GM18870 (cell line): Measurements from ENCODE around the gene ACACB.

Experiments used
- ATAC-seq: cut with Tn5 transposase; IDR thresholded peaks from one replicate; pipeline ENCODE4 v1.9.1; 2021; ENCODE audit warnings: moderate library complexity; ENCODE audit not compliant: unreplicated experiment

The ACACB gene

DNA sequence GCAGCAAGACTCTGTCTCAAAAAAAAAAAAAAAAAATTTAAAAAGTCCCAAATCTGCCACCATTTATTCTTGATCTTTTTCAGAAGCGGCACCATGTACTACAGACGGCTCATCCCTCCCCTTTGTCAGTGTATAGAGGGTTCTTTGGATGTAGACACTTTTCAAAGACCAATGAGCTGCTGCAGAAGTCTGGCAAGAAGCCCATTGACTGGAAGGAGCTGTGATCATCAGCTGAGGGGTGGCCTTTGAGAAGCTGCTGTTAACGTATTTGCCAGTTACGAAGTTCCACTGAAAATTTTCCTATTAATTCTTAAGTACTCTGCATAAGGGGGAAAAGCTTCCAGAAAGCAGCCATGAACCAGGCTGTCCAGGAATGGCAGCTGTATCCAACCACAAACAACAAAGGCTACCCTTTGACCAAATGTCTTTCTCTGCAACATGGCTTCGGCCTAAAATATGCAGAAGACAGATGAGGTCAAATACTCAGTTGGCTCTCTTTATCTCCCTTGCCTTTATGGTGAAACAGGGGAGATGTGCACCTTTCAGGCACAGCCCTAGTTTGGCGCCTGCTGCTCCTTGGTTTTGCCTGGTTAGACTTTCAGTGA lies 6.5 kb upstream of the ACACB start:
- no peak for ATAC-seq

- no peak for ATAC-seq
Observed at GRCh38 chr12:109110988-109111495, 5.3 kb upstream of the ACACB start.

DNA sequence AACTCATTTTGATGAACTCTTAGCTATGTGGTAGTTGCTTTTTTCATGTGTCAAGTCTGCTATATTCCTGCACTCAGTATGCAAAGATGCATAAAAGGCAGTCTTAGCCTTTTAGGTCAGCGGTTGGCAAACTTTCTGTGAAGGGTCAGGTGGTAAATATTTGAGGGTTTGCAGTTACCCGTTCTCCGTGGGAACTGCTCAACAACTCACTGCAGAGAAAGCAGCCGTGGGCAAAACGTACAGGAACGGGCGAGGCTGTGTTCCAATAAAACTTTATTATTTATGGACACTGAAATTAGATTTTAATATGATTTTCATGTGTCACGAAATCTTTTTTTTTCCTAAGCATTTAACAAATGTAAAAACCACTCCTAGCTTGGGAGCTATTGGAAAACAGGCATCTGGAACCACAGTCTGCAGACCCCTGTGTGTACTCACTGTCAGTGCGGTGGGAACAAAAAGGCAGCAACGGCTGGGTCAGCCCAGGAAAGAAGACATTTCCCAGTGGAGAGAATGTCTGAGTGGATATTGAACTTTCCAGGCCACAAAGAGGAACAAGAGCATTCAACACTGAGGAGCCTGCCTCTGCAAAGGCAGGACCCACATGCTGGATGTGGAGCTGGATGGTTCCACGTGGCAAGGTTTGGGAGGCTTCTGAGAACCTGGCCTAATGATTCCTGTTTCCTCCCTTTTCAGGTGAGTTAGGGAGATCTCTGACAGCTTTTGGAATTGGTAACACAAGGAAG lies 3.5 kb upstream of the ACACB start:
- ATAC-seq: no peak

DNA sequence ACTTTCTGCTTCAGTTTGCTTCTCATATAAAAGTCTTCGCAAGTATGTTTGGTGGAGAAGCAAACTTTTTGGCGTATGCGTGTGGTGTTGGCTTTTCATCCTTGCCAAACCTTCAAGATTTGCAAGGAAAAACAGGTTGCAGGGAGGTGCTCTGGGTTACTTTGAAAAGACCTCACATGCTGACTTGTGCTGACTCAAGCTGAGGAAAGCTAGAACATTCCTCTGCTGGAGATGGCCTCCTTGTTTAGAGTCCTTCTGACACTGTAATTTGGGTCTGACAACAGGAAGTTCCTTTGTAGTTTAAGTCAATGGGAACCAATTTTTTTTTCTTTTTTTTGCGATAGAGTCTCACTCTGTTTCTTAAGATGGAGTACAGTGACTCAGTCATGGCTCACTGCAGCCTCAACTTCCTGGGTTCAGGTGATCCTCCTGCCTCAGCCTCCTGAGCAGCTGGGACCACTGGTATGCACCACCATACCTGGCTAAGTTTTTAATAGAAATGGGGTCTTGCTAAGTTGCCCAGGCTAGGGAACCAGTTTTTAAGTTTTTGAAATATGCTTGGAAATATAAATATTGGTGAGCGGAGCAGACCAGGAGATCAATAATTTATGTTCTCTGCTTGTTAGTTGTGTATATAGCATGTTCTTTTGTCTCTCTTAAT lies 2.6 kb upstream of the ACACB start:
- ATAC-seq: no peak

- no peak for ATAC-seq
Observed at GRCh38 chr12:109114644-109115043, 1.7 kb upstream of the ACACB start.

DNA sequence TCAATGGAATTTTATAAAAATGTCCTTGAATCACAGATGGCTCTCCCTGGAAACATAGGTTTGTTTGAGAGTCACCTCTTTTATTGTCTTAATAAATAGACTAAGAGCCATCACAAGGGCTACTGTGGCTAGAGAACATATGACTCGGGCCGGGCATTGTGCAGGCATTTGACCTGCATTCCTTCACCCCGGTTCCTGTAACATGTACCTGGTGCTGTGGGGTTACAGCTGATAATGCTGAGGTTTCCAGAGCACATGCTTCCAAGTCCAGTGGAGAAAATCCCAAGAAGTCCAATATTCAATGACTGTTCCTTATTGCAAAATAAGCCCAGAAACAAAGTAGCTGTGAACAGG lies 1.0 kb upstream of the ACACB start:
- ATAC-seq: no peak

DNA sequence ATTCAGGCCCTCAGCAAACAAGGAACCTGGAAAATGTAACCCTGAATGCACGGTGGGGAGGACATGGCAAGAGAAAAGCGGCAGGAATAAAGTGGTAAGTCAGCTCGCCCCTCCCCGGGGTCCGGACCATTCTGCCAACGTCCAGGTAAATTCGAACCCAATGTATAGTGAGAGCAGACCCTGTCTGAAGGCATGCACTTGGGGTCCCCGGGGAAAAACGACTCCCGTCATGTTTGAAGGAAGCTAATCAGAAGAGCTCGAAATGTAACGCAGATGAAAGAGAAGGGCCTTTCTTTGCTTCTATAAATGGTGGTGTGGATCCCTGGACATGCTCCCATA lies 193 bp downstream of the ACACB start:
- ATAC-seq: no peak

DNA sequence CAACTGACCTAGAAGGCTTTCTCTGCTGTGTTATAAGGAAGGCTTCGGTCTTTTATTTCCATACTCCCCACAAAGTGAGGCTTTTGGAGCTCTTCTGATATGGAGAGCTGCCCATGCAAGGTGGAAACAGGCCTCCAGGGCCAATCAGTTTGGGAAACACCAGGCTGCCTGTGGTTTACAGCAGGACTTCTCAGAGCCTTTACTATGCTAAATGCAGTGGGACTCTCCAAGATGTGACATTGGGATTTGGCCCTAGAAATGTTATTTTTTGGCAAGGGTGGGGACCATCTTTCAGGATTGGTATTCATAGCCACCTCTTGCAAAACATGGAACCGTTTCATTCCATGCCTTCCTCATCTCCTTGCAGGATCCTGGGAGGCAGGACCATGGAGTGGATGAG lies 3.7 kb downstream of the ACACB start:
- no peak for ATAC-seq

GRCh38 chr12:109120557-109120956 lies 4.2 kb downstream of the ACACB start:
- ATAC-seq: no peak

DNA sequence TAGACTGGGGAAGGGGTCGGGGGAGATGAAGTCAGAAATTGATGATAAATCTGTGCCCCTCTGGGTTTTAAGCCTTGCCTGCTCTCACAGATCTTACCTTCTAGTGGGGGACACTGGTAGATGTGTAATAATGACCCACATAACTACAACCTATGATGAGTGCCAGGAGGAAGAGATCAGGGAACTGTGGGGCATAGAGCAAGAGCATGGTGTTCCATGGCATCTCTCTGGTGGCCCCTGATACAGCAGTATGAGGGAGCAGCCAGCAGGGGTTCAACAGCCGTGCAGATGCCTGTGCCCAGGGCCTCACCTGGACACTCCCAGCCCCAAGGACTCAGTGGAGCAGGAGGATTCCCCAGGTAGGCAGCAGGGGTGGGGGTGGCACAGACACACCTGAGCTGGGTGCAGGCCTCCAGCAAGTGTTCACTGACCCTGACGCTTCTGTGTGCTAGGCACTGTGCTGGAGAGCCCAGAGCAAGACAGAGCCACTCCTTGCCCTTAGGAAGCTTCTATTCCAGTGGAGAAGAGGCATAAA lies 5.0 kb downstream of the ACACB start:
- ATAC-seq: no peak

GRCh38 chr12:109124878-109125648 lies 8.7 kb downstream of the ACACB start:
- ATAC-seq: no peak

- no peak for ATAC-seq
Observed at GRCh38 chr12:109125791-109126190, 9.4 kb downstream of the ACACB start.

GRCh38 chr12:109126784-109127183 lies 10.4 kb downstream of the ACACB start:
- no peak for ATAC-seq

DNA sequence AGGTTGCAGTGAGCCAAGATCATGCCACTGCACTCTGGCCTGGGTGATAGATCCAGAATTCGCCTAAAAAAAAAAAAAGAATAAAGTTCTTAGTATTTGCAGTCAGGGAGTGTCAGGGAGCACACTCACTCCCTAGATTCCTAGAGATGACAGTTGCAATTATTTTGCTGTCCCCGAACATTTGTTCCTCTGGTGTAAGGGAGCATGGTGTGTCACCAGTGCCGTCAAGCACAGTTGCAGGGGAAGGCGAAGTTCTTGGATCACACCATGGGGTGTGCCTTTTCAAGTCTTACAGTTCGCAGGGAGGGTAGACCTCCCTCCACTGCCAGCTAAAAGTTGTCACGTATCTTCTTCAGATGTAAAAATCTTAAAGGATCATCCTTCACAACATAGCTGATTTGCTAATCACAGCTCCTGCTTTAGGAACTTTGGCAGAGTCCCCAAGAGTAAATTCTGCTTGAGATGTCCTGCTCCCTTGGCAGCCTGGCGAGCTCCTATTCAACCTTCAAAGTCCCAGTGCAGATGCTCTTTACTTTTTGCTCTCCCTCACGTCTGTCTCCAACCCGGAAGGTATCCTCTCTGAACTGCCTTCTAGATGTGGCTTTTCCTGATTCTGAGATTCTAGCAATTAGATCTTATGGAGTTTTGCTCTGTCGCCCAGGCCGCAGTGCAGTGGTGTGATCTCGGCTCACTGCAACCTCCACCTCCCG lies 11.3 kb downstream of the ACACB start:
- ATAC-seq: no peak

GRCh38 chr12:109130297-109131153 lies 14.1 kb downstream of the ACACB start:
- ATAC-seq: no peak

- no peak for ATAC-seq
Observed at GRCh38 chr12:109131154-109132050, 15.0 kb downstream of the ACACB start.

GRCh38 chr12:109134186-109134917 lies 18.0 kb downstream of the ACACB start:
- ATAC-seq: no peak

DNA sequence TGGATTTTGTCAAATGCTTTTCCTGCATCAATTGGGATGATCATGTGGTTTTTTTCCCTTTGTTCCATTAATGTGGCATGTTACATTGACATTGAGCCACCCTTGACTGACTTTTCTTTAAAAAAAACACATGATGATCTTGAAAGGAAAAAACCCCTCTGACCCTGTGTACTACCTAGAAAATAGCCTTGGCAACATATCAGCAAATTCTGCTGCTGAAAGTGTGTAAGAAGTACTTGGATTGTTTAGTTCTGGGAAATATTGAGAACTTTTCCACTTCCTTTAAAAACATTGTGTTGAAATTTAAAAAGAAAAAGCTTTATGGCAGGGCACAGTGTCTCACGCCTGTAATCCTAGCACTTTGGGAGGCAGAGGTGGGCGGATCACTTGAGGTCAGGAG lies 20.7 kb downstream of the ACACB start:
- ATAC-seq: no peak
